Suprapubic skin (tissue), 4 donors: ENCODE measurements around the gene TNFSF8. TPM values are rescaled to one million over a fixed set of nuclear protein-coding genes. Genes with fewer than 3 reads are reported as not detected.

ENCODE experiments used
- DNase-seq, 2 donors: peaks; one replicate each; pipeline ENCODE4 v3.0.0-alpha.2; 2019; ENCODE audit warnings: low spot score in 2 of 2
- H3K27ac ChIP-seq: fragments of 200-600 bp; sonication (generic); one replicate; pipeline ENCODE4 v1.5.1; 2019
- H3K27me3 ChIP-seq: fragments of 200-600 bp; sonication (generic); one replicate; pipeline ENCODE4 v1.5.1; 2019
- H3K36me3 ChIP-seq: fragments of 200-600 bp; sonication (generic); one replicate; pipeline ENCODE4 v1.5.1; 2019
- H3K4me1 ChIP-seq: fragments of 200-600 bp; sonication (generic); one replicate; pipeline ENCODE4 v1.5.1; 2019
- H3K4me3 ChIP-seq: fragments of 200-600 bp; sonication (generic); one replicate; pipeline ENCODE4 v1.5.1; 2019; ENCODE audit warnings: mild to moderate bottlenecking
- H3K9me3 ChIP-seq: fragments of 200-600 bp; sonication (generic); one replicate; pipeline ENCODE4 v1.5.1; 2019
- CTCF ChIP-seq, 2 donors: fragments of 200-600 bp in 1 of 2; fragments of 450-650 bp in 1 of 2; sonication (generic) in 1 of 2; IDR thresholded peaks; one replicate each; pipeline ENCODE4 v1.5.1; 2016 to 2019; ENCODE audit warnings: antibody characterized with exemption in 2 of 2, mild to moderate bottlenecking in 1 of 2, moderate library complexity in 1 of 2
- EP300 ChIP-seq: sonication (generic); formaldehyde crosslinking; IDR thresholded peaks from one replicate; pipeline ENCODE4 v1.6.1; 2017; ENCODE audit warnings: antibody characterized with exemption
- POLR2A ChIP-seq, 2 donors: fragments of 450-650 bp; IDR thresholded peaks; one replicate each; pipeline ENCODE4 v1.6.1; 2017; ENCODE audit warnings: antibody characterized with exemption in 2 of 2, mild to moderate bottlenecking in 2 of 2, moderate library complexity in 2 of 2
- POLR2AphosphoS5 ChIP-seq, 3 donors: sonication (generic); formaldehyde crosslinking; IDR thresholded peaks; one replicate each; pipeline ENCODE4 v1.6.1; 2017; ENCODE audit warnings: antibody characterized with exemption in 3 of 3
- whole genome bisulfite sequencing: methylation state at CpG from one replicate; pipeline ENCODE4 v1.1.5; 2018; 5-methylcytosine and 5-hydroxymethylcytosine counted together
- total RNA-seq, 4 donors: library from RNA; depleted of rRNA; stranded (reverse); fragments of >200 nt; gene quantifications; one replicate each; pipeline ENCODE4 v1.1.0, GENCODE V29; 2016

Gene TNFSF8
- total RNA-seq, 4 donors from 2014 or later = 0.23 to 4.0 (median 1.4) TPM

GRCh38 chr9:114965564-114965963 is 35.2 kb upstream of the TNFSF8 start:
- no peak for DNase-seq
- Histone ChIP-seq H3K36me3 (no peaks in the 10 kb centered on the region), H3K4me1 (no peaks in the 10 kb centered on the region), H3K9me3 (peaks cover 8% of the 10 kb centered on the region), H3K27me3 (no peaks in the 10 kb centered on the region), H3K27ac (no peak overlapping the region), H3K4me3 (no peak overlapping the region)
- 85% methylated on average over 1 of the region's 1 CpG for WGBS
- TF ChIP-seq POLR2AphosphoS5 (IDR thresholded peaks at IDR 0.05) (no peak), POLR2A (IDR thresholded peaks at IDR 0.05) (no peak), EP300 (no peak), CTCF (IDR thresholded peaks at IDR 0.05) (no peak)

DNA sequence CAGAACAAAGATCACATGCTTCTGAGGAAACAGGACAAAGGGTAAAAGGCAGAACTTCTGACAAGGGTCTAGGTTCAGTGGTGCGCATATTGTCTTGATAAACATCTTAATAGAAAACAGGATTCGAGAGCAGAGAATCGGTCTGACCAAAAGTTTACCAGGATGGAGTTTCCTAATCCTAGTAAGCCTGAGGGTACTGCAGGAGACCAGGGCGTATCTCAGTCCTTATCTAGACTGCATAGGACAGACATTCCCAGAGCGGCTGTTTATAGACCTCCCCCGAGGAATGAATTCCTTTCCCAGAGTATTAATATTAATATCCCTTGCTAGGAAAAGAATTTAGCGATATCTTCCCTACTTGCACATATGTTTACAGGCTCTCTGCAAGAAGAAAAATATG is 32.4 kb upstream of the TNFSF8 start:
- DNase-seq = no peak
- peaks cover 12% of the 10 kb centered on the region for H3K9me3 ChIP-seq
- H3K27ac ChIP-seq = no peak overlapping the region
- 77% methylated on average over 7 of the region's 7 CpGs for WGBS
- no peaks in the 10 kb centered on the region for H3K27me3 ChIP-seq
- H3K36me3 ChIP-seq = no peaks in the 10 kb centered on the region
- TF ChIP-seq CTCF (IDR thresholded peaks at IDR 0.05) (no peak), POLR2AphosphoS5 (IDR thresholded peaks at IDR 0.05) (no peak), EP300 (no peak), POLR2A (IDR thresholded peaks at IDR 0.05) (no peak)
- H3K4me1 ChIP-seq = no peaks in the 10 kb centered on the region
- H3K4me3 ChIP-seq = no peak overlapping the region

- TF ChIP-seq POLR2AphosphoS5 (IDR thresholded peaks at IDR 0.05) (no peak), POLR2A (IDR thresholded peaks at IDR 0.05) (no peak)
- WGBS = 89% methylated on average over 3 of the region's 3 CpGs
These were observed 29.9 kb upstream of the TNFSF8 start for GRCh38 chr9:114960276-114960675.

GRCh38 chr9:114958844-114959235 is 28.4 kb upstream of the TNFSF8 start:
- TF ChIP-seq POLR2A (IDR thresholded peaks at IDR 0.05) = no peak
- no peak for TF ChIP-seq CTCF (IDR thresholded peaks at IDR 0.05)
- TF ChIP-seq POLR2AphosphoS5 (IDR thresholded peaks at IDR 0.05) = no peak
- TF ChIP-seq EP300 = no peak
- Histone ChIP-seq H3K36me3 (no peaks in the 10 kb centered on the region), H3K4me1 (peaks cover 4% of the 10 kb centered on the region), H3K4me3 (no peak overlapping the region), H3K9me3 (peaks cover 12% of the 10 kb centered on the region), H3K27me3 (no peaks in the 10 kb centered on the region), H3K27ac (no peak overlapping the region)
- WGBS = 83% methylated on average over 2 of the region's 2 CpGs
- DNase-seq = no peak

More at GRCh38 chr9:114960276-114960675, 29.9 kb upstream of the TNFSF8 start:
- Histone ChIP-seq H3K4me1 (no peaks in the 10 kb centered on the region), H3K4me3 (no peak overlapping the region), H3K9me3 (peaks cover 12% of the 10 kb centered on the region), H3K27ac (no peak overlapping the region), H3K36me3 (no peaks in the 10 kb centered on the region), H3K27me3 (no peaks in the 10 kb centered on the region)
- DNase-seq = no peak

GRCh38 chr9:114958021-114958843 is 27.8 kb upstream of the TNFSF8 start:
- TF ChIP-seq EP300 (no peak), POLR2AphosphoS5 (IDR thresholded peaks at IDR 0.05) (no peak), POLR2A (IDR thresholded peaks at IDR 0.05) (no peak), CTCF (IDR thresholded peaks at IDR 0.05) (no peak)
- Histone ChIP-seq H3K4me1 (peaks cover 10% of the 10 kb centered on the region), H3K9me3 (peaks cover 9% of the 10 kb centered on the region), H3K27ac (no peak overlapping the region), H3K4me3 (no peak overlapping the region), H3K36me3 (no peaks in the 10 kb centered on the region), H3K27me3 (no peaks in the 10 kb centered on the region)
- peak in 1 of 2 donors; percentile 61 for DNase-seq
- 72% methylated on average over 12 of the region's 12 CpGs for WGBS
